Measurements from ENCODE around the gene ADORA2B. TPM values are rescaled to one million over a fixed set of nuclear protein-coding genes. Genes with fewer than 3 reads are reported as not detected.

Gene ADORA2B
- total RNA-seq, 2 experiments from 2014 or later, result 0.13 to 0.40 TPM

GRCh38 chr17:15951368-15952047 lies 6.6 kb downstream of the ADORA2B start:
- no peak overlapping the region for H3K4me3 Mint-ChIP-seq
- H3K36me3 Mint-ChIP-seq (ENCODE audit: low read depth), result no peaks in the 10 kb centered on the region
- no peaks in the 10 kb centered on the region for H3K9me3 Mint-ChIP-seq
- POLR2A ChIA-PET, result no interaction called here
- H3K27ac Mint-ChIP-seq, result no peak overlapping the region
- CTCF ChIA-PET, result no interaction called here
- no peak for DNase-seq
- peaks cover 51% of the 10 kb centered on the region for H3K27me3 Mint-ChIP-seq
- no peaks in the 10 kb centered on the region for H3K4me1 Mint-ChIP-seq

- CTCF ChIA-PET, result no interaction called here
These were observed 7.2 kb downstream of the ADORA2B start for GRCh38 chr17:15952048-15952532.

GRCh38 chr17:15952916-15953790 lies 8.2 kb downstream of the ADORA2B start:
- ChIA-PET CTCF (no interaction called here), POLR2A (no interaction called here)
- Mint-ChIP-seq H3K36me3 (ENCODE audit: low read depth) (no peaks in the 10 kb centered on the region), H3K9me3 (no peaks in the 10 kb centered on the region), H3K4me1 (peaks cover 13% of the 10 kb centered on the region), H3K27ac (no peak overlapping the region), H3K4me3 (no peak overlapping the region), H3K27me3 (peaks cover 51% of the 10 kb centered on the region)
- DNase-seq, result no peak

More at GRCh38 chr17:15952048-15952532, 7.2 kb downstream of the ADORA2B start:
- Mint-ChIP-seq H3K27me3 (peaks cover 51% of the 10 kb centered on the region), H3K4me3 (no peak overlapping the region), H3K4me1 (peaks cover 4% of the 10 kb centered on the region), H3K9me3 (no peaks in the 10 kb centered on the region), H3K36me3 (ENCODE audit: low read depth) (no peaks in the 10 kb centered on the region), H3K27ac (no peak overlapping the region)
- no peak for DNase-seq
- POLR2A ChIA-PET, result no interaction called here

- no peak for DNase-seq
- Mint-ChIP-seq H3K27ac (no peak overlapping the region), H3K4me1 (peaks cover 23% of the 10 kb centered on the region), H3K27me3 (peaks cover 61% of the 10 kb centered on the region), H3K9me3 (no peaks in the 10 kb centered on the region), H3K4me3 (no peak overlapping the region), H3K36me3 (ENCODE audit: low read depth) (no peaks in the 10 kb centered on the region)
- POLR2A ChIA-PET, result no interaction called here
- CTCF ChIA-PET, result no interaction called here
These were observed 9.3 kb downstream of the ADORA2B start for GRCh38 chr17:15954222-15954621.

GRCh38 chr17:15955793-15956541 lies 11.0 kb downstream of the ADORA2B start:
- Mint-ChIP-seq H3K27ac (no peak overlapping the region), H3K27me3 (peaks cover 54% of the 10 kb centered on the region), H3K9me3 (no peaks in the 10 kb centered on the region), H3K4me3 (no peak overlapping the region), H3K4me1 (peaks cover 30% of the 10 kb centered on the region), H3K36me3 (ENCODE audit: low read depth) (no peaks in the 10 kb centered on the region)
- CTCF ChIA-PET, result no interaction called here
- POLR2A ChIA-PET, result no interaction called here
- DNase-seq, result no peak

- POLR2A ChIA-PET, result no interaction called here
- Mint-ChIP-seq H3K27ac (no peak overlapping the region), H3K36me3 (ENCODE audit: low read depth) (no peaks in the 10 kb centered on the region), H3K4me3 (no peak overlapping the region), H3K4me1 (peaks cover 30% of the 10 kb centered on the region), H3K27me3 (peaks cover 66% of the 10 kb centered on the region), H3K9me3 (no peaks in the 10 kb centered on the region)
- CTCF ChIA-PET, result no interaction called here
- peak; percentile 56 for DNase-seq
These were observed 12.3 kb downstream of the ADORA2B start for GRCh38 chr17:15957206-15957605.

- DNase-seq, result no peak
- ChIA-PET POLR2A (interaction anchor here (1.2 to 2.1 kb wide), 5 partner anchors 8 to 70 kb away, joined by 4 to 15 read pairs (median 7); partner anchors contain the start of genes TTC19 and ZSWIM7), CTCF (interaction anchor here (1.1 kb wide), 1 partner anchor 12 kb away, joined by 6 read pairs; the partner anchor contains the start of gene ADORA2B)
- Mint-ChIP-seq H3K27ac (no peak overlapping the region), H3K36me3 (ENCODE audit: low read depth) (no peaks in the 10 kb centered on the region), H3K4me3 (no peak overlapping the region), H3K9me3 (no peaks in the 10 kb centered on the region), H3K4me1 (peaks cover 30% of the 10 kb centered on the region), H3K27me3 (peaks cover 65% of the 10 kb centered on the region)
These were observed 12.8 kb downstream of the ADORA2B start for GRCh38 chr17:15957608-15958307.

GRCh38 chr17:15958484-15958854 lies 13.5 kb downstream of the ADORA2B start:
- ChIA-PET POLR2A (interaction anchor here (0.8 to 2.1 kb wide), 8 partner anchors 9 to 257 kb away, joined by 3 to 15 read pairs (median 4); partner anchors contain the start of genes NCOR1, TTC19 and ZSWIM7), CTCF (interaction anchor here (1.1 kb wide), 1 partner anchor 13 kb away, joined by 6 read pairs; the partner anchor contains the start of gene ADORA2B)
- Mint-ChIP-seq H3K27me3 (peaks cover 64% of the 10 kb centered on the region), H3K4me1 (peaks cover 30% of the 10 kb centered on the region), H3K36me3 (ENCODE audit: low read depth) (no peaks in the 10 kb centered on the region), H3K27ac (no peak overlapping the region), H3K4me3 (no peak overlapping the region), H3K9me3 (no peaks in the 10 kb centered on the region)
- no peak for DNase-seq

GRCh38 chr17:15963670-15964110 lies 18.8 kb downstream of the ADORA2B start:
- Mint-ChIP-seq H3K36me3 (ENCODE audit: low read depth) (no peaks in the 10 kb centered on the region), H3K4me3 (no peak overlapping the region), H3K27me3 (peaks cover 47% of the 10 kb centered on the region), H3K4me1 (peaks cover 15% of the 10 kb centered on the region), H3K9me3 (no peaks in the 10 kb centered on the region), H3K27ac (no peak overlapping the region)
- ChIA-PET CTCF (no interaction called here), POLR2A (no interaction called here)
- DNase-seq, result no peak

GRCh38 chr17:15965528-15965927 lies 20.6 kb downstream of the ADORA2B start:
- no peak for DNase-seq
- Mint-ChIP-seq H3K4me1 (peaks cover 3% of the 10 kb centered on the region), H3K4me3 (no peak overlapping the region), H3K27ac (no peak overlapping the region), H3K9me3 (no peaks in the 10 kb centered on the region), H3K27me3 (peaks cover 51% of the 10 kb centered on the region), H3K36me3 (ENCODE audit: low read depth) (no peaks in the 10 kb centered on the region)
- POLR2A ChIA-PET, result interaction anchor here (1.0 to 2.7 kb wide), 2 partner anchors 11 to 34 kb away, joined by 3 to 8 read pairs; partner anchors contain the start of genes TTC19 and ZSWIM7
- CTCF ChIA-PET, result no interaction called here

- Mint-ChIP-seq H3K27ac (no peak overlapping the region), H3K27me3 (peaks cover 51% of the 10 kb centered on the region), H3K4me3 (no peak overlapping the region), H3K9me3 (no peaks in the 10 kb centered on the region), H3K4me1 (peaks cover 3% of the 10 kb centered on the region), H3K36me3 (ENCODE audit: low read depth) (no peaks in the 10 kb centered on the region)
- ChIA-PET POLR2A (interaction anchor here (2.7 kb wide), 1 partner anchor 33 kb away, joined by 8 read pairs; the partner anchor contains the start of genes TTC19 and ZSWIM7), CTCF (interaction anchor here (1.0 kb wide), 1 partner anchor 21 kb away, joined by 3 read pairs; the partner anchor contains the start of gene ADORA2B)
- DNase-seq, result no peak
These were observed 21.4 kb downstream of the ADORA2B start for GRCh38 chr17:15966183-15966878.

GRCh38 chr17:15966879-15967248 lies 21.9 kb downstream of the ADORA2B start:
- DNase-seq, result no peak
- Mint-ChIP-seq H3K4me1 (peaks cover 3% of the 10 kb centered on the region), H3K27ac (no peak overlapping the region), H3K4me3 (no peak overlapping the region), H3K36me3 (ENCODE audit: low read depth) (no peaks in the 10 kb centered on the region), H3K9me3 (no peaks in the 10 kb centered on the region), H3K27me3 (peaks cover 46% of the 10 kb centered on the region)
- ChIA-PET POLR2A (interaction anchor here (2.7 kb wide), 1 partner anchor 33 kb away, joined by 8 read pairs; the partner anchor contains the start of genes TTC19 and ZSWIM7), CTCF (interaction anchor here (1.0 kb wide), 1 partner anchor 22 kb away, joined by 3 read pairs; the partner anchor contains the start of gene ADORA2B)

Measured in activated CD4-positive, alpha-beta memory T cell treated with anti-CD3 and anti-CD28 coated beads, Interleukin-2, amount 10 ng/mL, durations not matched to agents 7 days and 5 days (primary cell).